ENCODE measurements around the gene SFRP5.

SFRP5 gene

GRCh38 chr10:97736902-97737769 lies 34.7 kb downstream of the SFRP5 start, which contains the start of gene ZFYVE27:
Gene ZFYVE27 (plus strand): TSS chr10:97737128. CDS start chr10:97738478, 1,350 bp downstream.
- DNase-seq (ENCODE audit: low spot score), result peak; percentile 99

- no peak for DNase-seq (ENCODE audit: low spot score)
Observed at GRCh38 chr10:97736403-97736901, 35.3 kb downstream of the SFRP5 start.

GRCh38 chr10:97734021-97734420 lies 37.8 kb downstream of the SFRP5 start:
- no peak for DNase-seq (ENCODE audit: low spot score)

- no peak for DNase-seq (ENCODE audit: low spot score)
Observed at GRCh38 chr10:97733256-97733655, 38.5 kb downstream of the SFRP5 start.

- no peak for DNase-seq (ENCODE audit: low spot score)
Observed at GRCh38 chr10:97732052-97732359, 39.8 kb downstream of the SFRP5 start.

GRCh38 chr10:97731346-97732051 lies 40.3 kb downstream of the SFRP5 start:
- peak; percentile 56 for DNase-seq (ENCODE audit: low spot score)

- no peak for DNase-seq (ENCODE audit: low spot score)
Observed at GRCh38 chr10:97729014-97729413, 42.8 kb downstream of the SFRP5 start.

GRCh38 chr10:97726636-97727178 lies 45.1 kb downstream of the SFRP5 start:
- DNase-seq (ENCODE audit: low spot score), result no peak

- DNase-seq (ENCODE audit: low spot score), result no peak
Observed at GRCh38 chr10:97724341-97724941, 47.4 kb downstream of the SFRP5 start.

GRCh38 chr10:97723001-97723400 lies 48.8 kb downstream of the SFRP5 start:
- DNase-seq (ENCODE audit: low spot score), result no peak

GRCh38 chr10:97721871-97722780 lies 49.7 kb downstream of the SFRP5 start:
- no peak for DNase-seq (ENCODE audit: low spot score)

- no peak for DNase-seq (ENCODE audit: low spot score)
Observed at GRCh38 chr10:97719602-97720001, 52.2 kb downstream of the SFRP5 start.

- no peak for DNase-seq (ENCODE audit: low spot score)
Observed at GRCh38 chr10:97718659-97719142, 53.1 kb downstream of the SFRP5 start.

- DNase-seq (ENCODE audit: low spot score), result no peak
Observed at GRCh38 chr10:97718178-97718577, 53.6 kb downstream of the SFRP5 start.

- DNase-seq (ENCODE audit: low spot score), result no peak
Observed at GRCh38 chr10:97717627-97718026, 54.2 kb downstream of the SFRP5 start.

Measured in AG08396 (cell line).